Keratinocyte (primary cell): Measurements from ENCODE around the gene SLC23A1.

Experiments
- CTCF ChIP-seq, 3 experiments: IDR thresholded peaks in 1 of 3; conservative IDR thresholded peaks in 1 of 3; optimal IDR thresholded peaks in 1 of 3; 2 replicates in 2 of 3; 3 replicates in 1 of 3; pipeline versions ENCODE3 to v1.5.1; 2011; ENCODE audit warnings: low read length in 3 of 3, mild to moderate bottlenecking in 3 of 3, moderate library complexity in 2 of 3, control low read depth in 1 of 3, inconsistent platforms in 1 of 3; ENCODE audit not compliant: insufficient read depth in 2 of 3; ENCODE audit errors: extremely low read depth in 1 of 3
- EZH2 ChIP-seq: IDR thresholded peaks from one replicate; pipeline ENCODE4 v1.6.1; 2012; ENCODE audit warnings: inconsistent platforms, mild to moderate bottlenecking, low read length, moderate library complexity

GRCh38 chr5:139402561-139403158 lies 19.6 kb upstream of the SLC23A1 start:
- TF ChIP-seq CTCF (optimal IDR thresholded peaks at IDR 0.05 in 1 of 3, IDR thresholded peaks at IDR 0.05 in 1 of 3, conservative IDR thresholded peaks at IDR 0.05 in 1 of 3; ENCODE audit: extremely low read depth in 1 of 3, insufficient read depth in 2 of 3, low read length in 3 of 3) = peak; percentile 54 to 66 (median 58)
- TF ChIP-seq EZH2 = no peak
